AG09319 (cell line): ENCODE results near the gene CYP26C1.

Experiments
- DNase-seq: peaks from one replicate; pipeline ENCODE4 v3.0.0-alpha.2; 2010; ENCODE audit warnings: low read depth; ENCODE audit errors: extremely low read depth
- TF ChIP-seq, protein P1 (sequence below): IDR thresholded peaks from 2 replicates; pipeline ENCODE4 v1.5.1; 2011; ENCODE audit warnings: low read depth, mild to moderate bottlenecking, inconsistent platforms, low read length, moderate library complexity

The CYP26C1 gene

DNA sequence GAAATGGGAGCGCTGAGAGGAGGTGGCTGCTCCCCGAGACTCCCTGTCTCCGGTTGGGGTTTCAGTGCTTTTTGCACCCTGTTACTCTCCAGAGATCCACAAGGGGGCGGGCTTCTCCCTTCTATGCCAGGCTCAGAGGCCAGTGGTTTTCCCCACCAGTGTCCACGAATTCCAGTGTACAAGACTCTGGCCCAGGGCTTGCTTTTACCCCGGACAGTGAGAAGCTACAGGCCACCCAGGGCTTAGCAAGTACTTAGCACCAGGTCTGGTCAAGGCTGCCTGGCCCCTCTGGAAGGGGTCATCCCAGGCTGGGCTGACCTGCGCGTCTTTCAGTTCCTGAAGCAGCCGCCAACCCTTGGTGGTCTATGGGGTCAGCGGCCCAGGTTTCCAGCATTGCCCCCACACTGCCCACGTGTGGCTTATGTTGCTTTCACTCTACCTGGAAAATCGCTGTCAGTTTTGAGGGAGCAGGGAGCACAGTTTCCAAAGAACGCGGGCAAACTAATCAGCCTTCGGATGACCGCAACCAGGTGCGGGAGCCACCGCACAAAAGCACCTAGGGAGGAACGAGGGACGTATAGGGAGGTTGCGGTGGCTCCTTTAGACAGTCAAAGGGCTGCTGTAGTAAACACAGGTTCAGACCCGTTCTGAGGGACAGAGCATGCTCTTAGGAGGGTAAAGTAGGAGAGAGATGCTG, 19.9 kb downstream of the CYP26C1 start:
- no peak for DNase-seq
- TF ChIP-seq, protein P1, sequence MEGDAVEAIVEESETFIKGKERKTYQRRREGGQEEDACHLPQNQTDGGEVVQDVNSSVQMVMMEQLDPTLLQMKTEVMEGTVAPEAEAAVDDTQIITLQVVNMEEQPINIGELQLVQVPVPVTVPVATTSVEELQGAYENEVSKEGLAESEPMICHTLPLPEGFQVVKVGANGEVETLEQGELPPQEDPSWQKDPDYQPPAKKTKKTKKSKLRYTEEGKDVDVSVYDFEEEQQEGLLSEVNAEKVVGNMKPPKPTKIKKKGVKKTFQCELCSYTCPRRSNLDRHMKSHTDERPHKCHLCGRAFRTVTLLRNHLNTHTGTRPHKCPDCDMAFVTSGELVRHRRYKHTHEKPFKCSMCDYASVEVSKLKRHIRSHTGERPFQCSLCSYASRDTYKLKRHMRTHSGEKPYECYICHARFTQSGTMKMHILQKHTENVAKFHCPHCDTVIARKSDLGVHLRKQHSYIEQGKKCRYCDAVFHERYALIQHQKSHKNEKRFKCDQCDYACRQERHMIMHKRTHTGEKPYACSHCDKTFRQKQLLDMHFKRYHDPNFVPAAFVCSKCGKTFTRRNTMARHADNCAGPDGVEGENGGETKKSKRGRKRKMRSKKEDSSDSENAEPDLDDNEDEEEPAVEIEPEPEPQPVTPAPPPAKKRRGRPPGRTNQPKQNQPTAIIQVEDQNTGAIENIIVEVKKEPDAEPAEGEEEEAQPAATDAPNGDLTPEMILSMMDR: peak; percentile 88

GRCh38 chr10:93081318-93081717, 20.7 kb downstream of the CYP26C1 start:
- DNase-seq: no peak
- TF ChIP-seq, protein P1: no peak

DNA sequence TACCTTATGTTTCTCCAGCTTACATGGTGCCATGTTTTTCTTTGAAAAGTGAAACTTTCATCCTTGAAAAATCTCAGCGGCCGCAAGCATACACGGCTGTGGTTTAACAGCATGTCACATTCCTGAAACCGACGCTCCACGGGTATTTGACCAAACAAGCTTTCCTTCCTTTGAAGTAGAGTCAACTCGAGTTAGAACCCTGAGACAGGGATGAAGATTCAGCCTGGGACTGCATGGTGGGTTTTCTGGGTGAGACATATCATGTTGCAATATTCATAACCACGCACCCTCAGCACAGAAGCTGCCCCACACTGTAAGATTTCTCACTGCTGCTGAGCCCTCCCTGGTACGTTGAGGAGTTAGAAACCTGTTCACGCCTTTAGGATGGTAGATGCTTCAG, 21.2 kb downstream of the CYP26C1 start:
- TF ChIP-seq, protein P1: no peak
- DNase-seq: no peak

DNA sequence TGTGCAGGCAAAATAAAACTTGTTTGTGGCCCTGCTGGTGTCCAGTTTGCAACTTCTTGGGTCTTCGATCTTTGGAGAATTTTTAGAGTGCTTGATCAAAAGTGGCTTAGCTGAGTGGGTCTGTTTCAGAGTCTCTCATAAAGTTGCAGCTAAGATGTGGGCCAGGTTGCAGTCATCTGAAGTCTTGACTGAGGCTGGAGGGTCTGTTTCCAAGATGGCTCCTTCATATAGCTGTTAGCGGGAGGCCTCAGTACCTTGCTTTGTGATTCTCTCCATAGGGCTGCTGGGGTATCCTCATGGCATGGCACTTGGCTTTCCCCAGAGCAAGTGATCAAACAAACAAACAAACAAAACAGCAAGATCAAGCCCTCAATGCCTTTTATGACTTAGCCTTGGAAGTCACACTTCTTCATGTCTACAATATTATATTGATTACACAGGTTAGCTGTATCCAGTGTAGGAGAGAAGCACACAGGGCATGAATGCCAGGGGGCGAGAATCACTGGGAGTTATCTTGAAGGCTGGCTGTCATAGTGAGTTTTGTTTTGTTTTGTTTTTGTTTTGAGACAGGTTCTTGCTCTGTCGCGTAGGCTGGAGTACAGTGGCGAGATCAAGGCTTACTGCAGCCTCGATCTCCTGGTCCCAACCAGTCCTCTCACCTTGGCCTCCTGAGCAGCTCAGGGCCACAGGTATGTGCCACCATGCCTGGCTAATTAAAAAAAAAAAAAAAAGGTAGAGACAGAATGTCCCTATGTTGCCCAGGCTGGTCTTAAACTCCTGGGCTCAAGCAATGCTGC, 23.3 kb downstream of the CYP26C1 start:
- DNase-seq: no peak

DNA sequence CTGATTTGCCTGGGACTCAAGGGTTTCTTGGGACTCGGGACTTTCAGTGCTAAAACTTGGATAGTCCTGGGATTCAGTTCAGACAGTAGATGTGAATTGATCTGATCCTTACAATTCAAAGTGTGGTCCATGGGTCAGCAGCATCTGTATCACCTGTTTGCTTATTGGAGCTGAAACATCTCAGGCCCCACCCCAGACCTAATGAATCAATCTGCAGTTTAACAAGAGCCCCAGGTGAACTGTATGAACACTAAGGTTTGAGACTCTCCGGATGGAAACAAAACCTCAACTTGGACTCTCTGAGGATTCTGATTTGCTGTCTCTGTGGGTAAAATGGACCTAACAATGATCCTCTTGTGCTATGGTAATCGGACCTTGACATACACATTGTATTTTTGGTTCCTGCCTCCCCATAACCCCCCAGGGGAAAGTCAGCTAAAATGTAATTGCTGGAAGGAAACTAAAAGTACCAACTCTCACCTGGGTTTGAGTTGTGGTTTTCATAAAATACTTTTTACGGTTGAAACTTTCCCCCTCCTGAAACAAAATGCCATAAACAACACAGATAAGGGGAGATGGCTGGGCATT, 24.8 kb downstream of the CYP26C1 start:
- DNase-seq: no peak
- TF ChIP-seq, protein P1: no peak

More for the DNA sequence above, 23.3 kb downstream of the CYP26C1 start:
- TF ChIP-seq, protein P1: no peak

DNA sequence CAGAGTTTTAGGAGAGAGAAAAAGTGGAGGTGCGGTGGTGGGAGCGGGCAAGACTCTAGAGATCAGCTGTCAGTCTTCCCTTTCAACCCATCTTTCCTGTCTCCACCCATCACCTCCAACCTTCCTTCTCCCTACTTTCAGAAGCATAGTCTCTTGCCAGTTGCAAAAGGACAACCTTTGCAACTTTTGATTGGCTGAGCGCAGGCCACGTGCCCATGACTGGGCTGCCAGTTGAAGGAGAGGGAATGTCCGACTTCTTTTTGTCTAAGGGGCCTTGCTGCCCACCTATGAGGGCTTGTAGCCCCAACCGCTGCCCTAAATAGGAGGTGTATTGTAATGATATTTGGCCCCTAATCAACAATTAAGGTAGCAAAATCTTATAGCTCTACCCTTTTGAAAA, 25.7 kb downstream of the CYP26C1 start:
- DNase-seq: no peak
- TF ChIP-seq, protein P1: no peak

DNA sequence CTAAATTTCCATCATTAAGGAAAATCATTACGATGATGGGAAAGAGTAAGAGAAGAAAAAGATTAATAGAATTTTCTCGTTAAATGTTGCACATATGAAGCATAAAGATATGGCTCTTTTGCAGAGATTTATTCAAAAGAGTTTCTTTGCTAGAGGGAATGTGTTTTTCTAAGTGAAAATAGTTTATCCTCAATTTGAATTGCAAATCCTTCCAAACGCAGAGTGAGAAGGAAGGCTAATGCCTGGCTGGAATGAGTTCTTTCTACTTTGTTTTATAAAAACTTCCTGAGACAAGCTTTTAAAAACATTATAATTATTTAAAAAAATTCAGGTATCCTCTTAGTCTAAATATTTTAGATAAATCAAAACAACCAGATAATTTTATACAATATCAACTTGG, 27.2 kb downstream of the CYP26C1 start:
- TF ChIP-seq, protein P1: no peak
- no peak for DNase-seq
